Activated effector memory CD4-positive, alpha-beta T cell treated with anti-CD3 and anti-CD28 coated beads, Interleukin-2, amount 50 U/mL, for 16 hours (primary cell): ENCODE results near the gene VEZT.

ENCODE experiments used
- DNase-seq: peaks from one replicate; pipeline ENCODE4 v3.0.0-alpha.2; 2020

Gene VEZT

GRCh38 chr12:95326445-95326844 lies 108.8 kb downstream of the VEZT start:
- DNase-seq = no peak

- DNase-seq = no peak
Measured at GRCh38 chr12:95326855-95327254, 109.2 kb downstream of the VEZT start.

- no peak for DNase-seq
Measured at GRCh38 chr12:95328708-95329107, 111.1 kb downstream of the VEZT start.

GRCh38 chr12:95335948-95336347 lies 118.3 kb downstream of the VEZT start:
- no peak for DNase-seq

- DNase-seq = no peak
Measured at GRCh38 chr12:95336387-95337067, 118.9 kb downstream of the VEZT start.

GRCh38 chr12:95337146-95337545 lies 119.5 kb downstream of the VEZT start:
- DNase-seq = no peak

GRCh38 chr12:95339086-95339788 lies 121.6 kb downstream of the VEZT start:
- no peak for DNase-seq

GRCh38 chr12:95342008-95342407 lies 124.4 kb downstream of the VEZT start:
- no peak for DNase-seq

GRCh38 chr12:95343461-95344230 lies 126.0 kb downstream of the VEZT start:
- no peak for DNase-seq

GRCh38 chr12:95349291-95349690 lies 131.7 kb downstream of the VEZT start:
- no peak for DNase-seq

GRCh38 chr12:95351748-95352147 lies 134.1 kb downstream of the VEZT start:
- DNase-seq = no peak
